AG20443 (cell line): ENCODE measurements around the gene GBP7.

Experiments used
- DNase-seq: peaks from one replicate; pipeline ENCODE4 v3.0.0; 2012; ENCODE audit warnings: low spot score, mixed read lengths

Gene GBP7

GRCh38 chr1:89114662-89115061 lies 61.1 kb downstream of the GBP7 start:
- no peak for DNase-seq

GRCh38 chr1:89112871-89113613 lies 62.8 kb downstream of the GBP7 start:
- DNase-seq: no peak

- DNase-seq: no peak
Measured at GRCh38 chr1:89104687-89105086, 71.1 kb downstream of the GBP7 start.

GRCh38 chr1:89104147-89104546 lies 71.7 kb downstream of the GBP7 start:
- no peak for DNase-seq

GRCh38 chr1:89102021-89102420 lies 73.8 kb downstream of the GBP7 start:
- DNase-seq: no peak

GRCh38 chr1:89100412-89100811 lies 75.4 kb downstream of the GBP7 start:
- no peak for DNase-seq

- no peak for DNase-seq
Measured at GRCh38 chr1:89098857-89099256, 76.9 kb downstream of the GBP7 start.

GRCh38 chr1:89095737-89096136 lies 80.1 kb downstream of the GBP7 start:
- DNase-seq: no peak

GRCh38 chr1:89089962-89090361 lies 85.8 kb downstream of the GBP7 start:
- DNase-seq: no peak

- DNase-seq: no peak
Measured at GRCh38 chr1:89088572-89088971, 87.2 kb downstream of the GBP7 start.

GRCh38 chr1:89087241-89087640 lies 88.6 kb downstream of the GBP7 start:
- DNase-seq: no peak

- DNase-seq: no peak
Measured at GRCh38 chr1:89085781-89086180, 90.0 kb downstream of the GBP7 start.
